OCI-LY7 (cell line): Measurements from ENCODE around the gene ADISSP. TPM values are rescaled to one million over a fixed set of nuclear protein-coding genes. Genes with fewer than 3 reads are reported as not detected.

ENCODE experiments used
- BruUV-seq: library from RNA; stranded (reverse); fragments of 400-500 nt; replicated peaks from 2 replicates; lab custom pipeline; 2021; lab: Mats Ljungman, UMichigan
- CTCF ChIA-PET: fragments of 300-600 bp; sonication (Branson Sonifier 250); formaldehyde crosslinking; loops from one replicate; lab custom pipeline; 2022; ENCODE audit warnings: antibody characterized with exemption; ENCODE audit not compliant: unreplicated experiment; lab: Charles Lee
- POLR2A ChIA-PET: fragments of 300-600 bp; sonication (Branson Sonifier 250); formaldehyde crosslinking; loops from one replicate; lab custom pipeline; 2022; ENCODE audit warnings: antibody characterized with exemption; lab: Charles Lee
- DNase-seq: peaks from one replicate; pipeline ENCODE4 v3.0.0-alpha.2; 2015; ENCODE audit warnings: low spot score
- H2AFZ ChIP-seq: fragments of 200-600 bp; sonication (generic), shearing (Covaris generic); 2 replicates; pipeline ENCODE4 v1.6.1; 2014; ENCODE audit warnings: mild to moderate bottlenecking, antibody characterized with exemption, low read length, moderate library complexity
- H3K27ac ChIP-seq: fragments of 200-600 bp; sonication (generic); 2 replicates; pipeline ENCODE4 v1.5.1; 2014; ENCODE audit warnings: mixed run types, low read depth, mild to moderate bottlenecking, moderate library complexity, low read length, inconsistent platforms; ENCODE audit not compliant: poor library complexity, severe bottlenecking
- H3K36me3 ChIP-seq: fragments of 200-600 bp; sonication (generic); 2 replicates; pipeline ENCODE4 v1.6.1; 2014; ENCODE audit warnings: mild to moderate bottlenecking, antibody characterized with exemption, low read length, moderate library complexity, mixed read lengths; ENCODE audit not compliant: insufficient read depth
- H3K4me1 ChIP-seq: fragments of 200-600 bp; sonication (generic); 2 replicates; pipeline ENCODE4 v1.5.1; 2014; ENCODE audit warnings: mild to moderate bottlenecking, low read length; ENCODE audit not compliant: insufficient read depth, poor library complexity, severe bottlenecking
- H3K4me2 ChIP-seq: fragments of 200-600 bp; sonication (generic); 2 replicates; pipeline ENCODE4 v1.6.1; 2014; ENCODE audit warnings: mild to moderate bottlenecking, low read length
- H3K4me3 ChIP-seq: fragments of 200-600 bp; sonication (generic); 2 replicates; pipeline ENCODE4 v1.5.1; 2014; ENCODE audit warnings: mild to moderate bottlenecking, low read depth, low read length; ENCODE audit not compliant: poor library complexity, severe bottlenecking
- H3K79me2 ChIP-seq: fragments of 200-600 bp; sonication (generic); 2 replicates; pipeline ENCODE4 v1.6.1; 2016; ENCODE audit warnings: low read depth, mild to moderate bottlenecking, low read length, moderate library complexity, mixed read lengths; ENCODE audit not compliant: insufficient read depth
- H3K9me2 ChIP-seq: fragments of 200-600 bp; sonication (generic); 2 replicates; pipeline ENCODE4 v1.6.1; 2016; ENCODE audit warnings: mild to moderate bottlenecking, low read length, mixed read lengths; ENCODE audit not compliant: insufficient read depth
- H3K9me3 ChIP-seq: fragments of 200-600 bp; sonication (generic); 2 replicates; pipeline ENCODE4 v1.6.1; 2014; ENCODE audit warnings: mild to moderate bottlenecking, mixed run types, low read length, mixed read lengths
- H4K20me1 ChIP-seq: fragments of 200-600 bp; sonication (generic); 2 replicates; pipeline ENCODE4 v1.6.1; 2014; ENCODE audit warnings: mild to moderate bottlenecking, antibody characterized with exemption, low read length, moderate library complexity, mixed read lengths; ENCODE audit not compliant: insufficient read depth
- EZH2phosphoT487 ChIP-seq: fragments of 200-600 bp; sonication (generic); IDR thresholded peaks from 2 replicates; pipeline ENCODE4 v1.6.1; 2018; ENCODE audit warnings: low read depth, borderline replicate concordance, mild to moderate bottlenecking, mixed run types, antibody characterized with exemption, low read length, moderate library complexity, mixed read lengths
- intact Hi-C: fragments of 100-400 bp; cut with micrococcal nuclease; formaldehyde crosslinking; loops from one replicate; pipeline ENCODE4 v1.10.0; 2022; ENCODE audit not compliant: unreplicated experiment
- total RNA-seq, 2 experiments: library from RNA; depleted of rRNA in 1 of 2; stranded (reverse); fragments of >200 nt in 1 of 2; shearing (Covaris generic) in 1 of 2; gene quantifications; 2 replicates each; pipeline ENCODE4 v1.2.3, GENCODE V29; 2014 to 2022
- TF ChIP-seq, protein P1 (sequence below): fragments of 200-600 bp; sonication (generic); conservative IDR thresholded peaks from 2 replicates; pipeline ENCODE4 v1.5.1; 2014; ENCODE audit warnings: mild to moderate bottlenecking, antibody characterized with exemption, low read length, moderate library complexity, mixed read lengths

ADISSP gene
- total RNA-seq, 2 experiments from 2014 or later, result 64.4 to 66.7 TPM

DNA sequence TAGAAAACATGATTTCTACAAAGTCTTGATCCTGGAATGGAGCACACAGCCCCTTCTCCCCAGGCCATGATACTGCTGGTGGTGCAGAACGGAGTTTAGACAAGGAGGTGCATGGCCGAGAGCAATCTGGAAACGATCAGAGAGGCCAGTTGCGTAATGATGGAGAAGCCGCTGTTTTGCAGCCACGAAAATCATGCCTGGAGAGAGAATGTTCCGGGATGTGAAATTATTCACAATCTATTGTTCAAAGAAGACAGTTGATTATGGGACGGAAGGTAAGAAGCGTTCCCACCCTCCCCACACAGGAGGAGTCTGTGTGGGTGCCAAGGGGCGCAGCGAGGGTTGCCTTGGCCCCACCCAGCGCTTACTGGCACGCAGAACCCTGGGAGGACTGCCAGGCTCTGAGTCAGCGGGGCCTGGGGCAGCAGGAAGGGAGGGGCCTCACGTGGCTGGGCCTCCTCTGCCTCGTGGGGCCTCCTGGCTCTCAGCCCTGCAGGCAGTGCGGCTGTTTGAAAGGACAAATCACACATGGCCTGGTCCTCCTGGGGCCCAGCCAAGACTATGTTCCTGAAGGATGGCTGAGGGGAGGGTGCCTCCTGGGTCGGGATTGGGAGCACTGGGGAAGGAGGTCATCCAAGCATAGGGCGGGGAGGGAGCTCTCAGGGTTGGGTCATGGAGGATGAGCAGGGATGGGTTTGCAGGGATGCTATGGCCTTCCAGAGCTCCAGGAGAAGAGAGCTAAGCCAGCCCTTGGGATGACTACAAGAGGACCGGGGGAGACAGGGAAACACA is 44.1 kb upstream of the ADISSP start:
- peaks cover 4% of the 10 kb centered on the region; the same call in 1 of the 2 replicates for H3K36me3 ChIP-seq
- no peak overlapping the region for H3K27ac ChIP-seq
- no peak overlapping the region for H2AFZ ChIP-seq
- intact Hi-C loops, result no loop called here
- no peak for TF ChIP-seq EZH2phosphoT487
- TF ChIP-seq, protein P1, sequence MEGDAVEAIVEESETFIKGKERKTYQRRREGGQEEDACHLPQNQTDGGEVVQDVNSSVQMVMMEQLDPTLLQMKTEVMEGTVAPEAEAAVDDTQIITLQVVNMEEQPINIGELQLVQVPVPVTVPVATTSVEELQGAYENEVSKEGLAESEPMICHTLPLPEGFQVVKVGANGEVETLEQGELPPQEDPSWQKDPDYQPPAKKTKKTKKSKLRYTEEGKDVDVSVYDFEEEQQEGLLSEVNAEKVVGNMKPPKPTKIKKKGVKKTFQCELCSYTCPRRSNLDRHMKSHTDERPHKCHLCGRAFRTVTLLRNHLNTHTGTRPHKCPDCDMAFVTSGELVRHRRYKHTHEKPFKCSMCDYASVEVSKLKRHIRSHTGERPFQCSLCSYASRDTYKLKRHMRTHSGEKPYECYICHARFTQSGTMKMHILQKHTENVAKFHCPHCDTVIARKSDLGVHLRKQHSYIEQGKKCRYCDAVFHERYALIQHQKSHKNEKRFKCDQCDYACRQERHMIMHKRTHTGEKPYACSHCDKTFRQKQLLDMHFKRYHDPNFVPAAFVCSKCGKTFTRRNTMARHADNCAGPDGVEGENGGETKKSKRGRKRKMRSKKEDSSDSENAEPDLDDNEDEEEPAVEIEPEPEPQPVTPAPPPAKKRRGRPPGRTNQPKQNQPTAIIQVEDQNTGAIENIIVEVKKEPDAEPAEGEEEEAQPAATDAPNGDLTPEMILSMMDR, result no peak
- no peaks in the 10 kb centered on the region for H3K79me2 ChIP-seq
- ChIA-PET POLR2A (interaction anchor here (1.6 kb wide), 2 partner anchors 9 to 11 kb away, joined by 3 to 4 read pairs; partner anchors contain the start of gene AP5S1), CTCF (no interaction called here)
- no peaks in the 10 kb centered on the region for H4K20me1 ChIP-seq
- no peaks in the 10 kb centered on the region for H3K9me3 ChIP-seq
- no TSS peak for BruUV-seq
- H3K4me3 ChIP-seq, result no peak overlapping the region
- DNase-seq, result no peak
- no peaks in the 10 kb centered on the region for H3K9me2 ChIP-seq
- no peak overlapping the region for H3K4me2 ChIP-seq
- peaks cover 16% of the 10 kb centered on the region for H3K4me1 ChIP-seq

GRCh38 chr20:3808544-3808943 is 41.0 kb upstream of the ADISSP start:
- no peak overlapping the region for H3K27ac ChIP-seq
- intact Hi-C loops, result no loop called here
- H3K36me3 ChIP-seq, result peaks cover 34% of the 10 kb centered on the region
- no peak for DNase-seq
- peaks cover 8% of the 10 kb centered on the region for H3K4me1 ChIP-seq
- TF ChIP-seq, protein P1, result no peak
- no peak for TF ChIP-seq EZH2phosphoT487
- no peaks in the 10 kb centered on the region for H3K9me3 ChIP-seq
- no peak overlapping the region for H3K4me3 ChIP-seq
- no peaks in the 10 kb centered on the region for H3K79me2 ChIP-seq
- CTCF ChIA-PET, result interaction anchor here (1.0 kb wide), 1 partner anchor 10 kb away, joined by 3 read pairs; no protein-coding TSS in a partner anchor
- no TSS peak for BruUV-seq
- no peak overlapping the region for H2AFZ ChIP-seq
- H3K9me2 ChIP-seq, result no peaks in the 10 kb centered on the region
- POLR2A ChIA-PET, result no interaction called here
- no peaks in the 10 kb centered on the region for H4K20me1 ChIP-seq
- no peak overlapping the region for H3K4me2 ChIP-seq

DNA sequence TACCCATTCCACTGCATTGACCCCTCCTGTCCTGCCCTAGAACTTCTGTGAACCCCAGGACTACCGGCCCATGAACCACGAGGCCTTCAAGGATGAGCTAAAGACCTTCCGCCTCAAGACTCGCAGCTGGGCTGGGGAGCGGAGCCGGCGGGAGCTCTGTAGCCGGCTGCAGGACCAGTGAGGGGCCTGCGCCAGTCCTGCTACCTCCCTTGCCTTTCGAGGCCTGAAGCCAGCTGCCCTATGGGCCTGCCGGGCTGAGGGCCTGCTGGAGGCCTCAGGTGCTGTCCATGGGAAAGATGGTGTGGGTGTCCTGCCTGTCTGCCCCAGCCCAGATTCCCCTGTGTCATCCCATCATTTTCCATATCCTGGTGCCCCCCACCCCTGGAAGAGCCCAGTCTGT is 37.2 kb upstream of the ADISSP start:
- ChIA-PET POLR2A (interaction anchor here (0.6 to 2.2 kb wide), 2 partner anchors 16 to 664 kb away, joined by 4 read pairs; partner anchors contain the start of gene AP5S1), CTCF (no interaction called here)
- Histone ChIP-seq H3K4me3 (no peak overlapping the region), H3K27ac (no peak overlapping the region), H3K36me3 (peaks cover 70% of the 10 kb centered on the region), H4K20me1 (no peaks in the 10 kb centered on the region), H3K4me1 (peaks cover 19% of the 10 kb centered on the region), H3K79me2 (peaks cover 6% of the 10 kb centered on the region; the same call in 1 of the 2 replicates), H3K9me2 (no peaks in the 10 kb centered on the region), H3K4me2 (no peak overlapping the region), H3K9me3 (no peaks in the 10 kb centered on the region), H2AFZ (no peak overlapping the region)
- DNase-seq, result no peak
- BruUV-seq, result no TSS peak
- TF ChIP-seq EZH2phosphoT487, result no peak
- TF ChIP-seq, protein P1, result no peak
- intact Hi-C loops, result no loop called here
